ENCODE results near the gene GDF10. TPM values are rescaled to one million over a fixed set of nuclear protein-coding genes. Genes with fewer than 3 reads are reported as not detected.

Gene GDF10
- total and polyA plus RNA-seq, 2 of the 13 experiments (the other 11 are each of a cell fraction or from before 2014, with no cell fraction given): 0.03 TPM; not detected in 1

GRCh38 chr10:47282005-47282656 lies 17.9 kb upstream of the GDF10 start (continued):
- TF ChIP-seq HNRNPH1 (optimal IDR thresholded peaks at IDR 0.05; ENCODE audit: low read depth, low read length): no peak

GRCh38 chr10:47282657-47283018 lies 17.4 kb upstream of the GDF10 start:
- H3K27me3 ChIP-seq (ENCODE audit: control insufficient read depth in 1 of 2, insufficient read depth in 2 of 2, low read length in 2 of 2): peaks cover 0 to 9% of the 10 kb centered on the region in 2 experiments; a peak in 3 of 5 replicates
- intact Hi-C loops (cut with micrococcal nuclease; ENCODE audit: unreplicated experiment) (no loop called here), in situ Hi-C loops (cut with HindIII; ENCODE audit: extremely low pct_ligation_motif_present, low pct_unique_long_range_greater_than_20kb) (no loop called here)
- BruUV-seq (replicated peaks): no TSS peak
- H3K4me1 ChIP-seq (ENCODE audit: insufficient read depth, low read length): no peaks in the 10 kb centered on the region
- POLR2A ChIA-PET: no interaction called here
- WGBS (ENCODE audit: low lambda C conversion rate): 14% methylated on average over 4 of the region's 6 CpGs
- no peaks in the 10 kb centered on the region for H4K20me1 ChIP-seq (ENCODE audit: insufficient read depth, low read length)
- ATAC-seq (no peak), FAIRE-seq (no peak), DNase-seq (ENCODE audit: low spot score) (no peak)
- no peak overlapping the region for H2AFZ ChIP-seq (ENCODE audit: low read length)
- no peak overlapping the region for H3K27ac ChIP-seq (ENCODE audit: extremely low read length, insufficient read depth, low read length)
- H3K4me2 ChIP-seq (ENCODE audit: low read depth, low read length): no peak overlapping the region
- no peaks in the 10 kb centered on the region for H3K36me3 ChIP-seq (replicated peaks in 1 of 2; ENCODE audit: control insufficient read depth in 1 of 2, insufficient read depth in 2 of 2, low read length in 2 of 2)
- TF ChIP-seq ADNP (CRISPR knock-in tag; IDR thresholded peaks at IDR 0.05) (no peak), ASH2L (IDR thresholded peaks at IDR 0.05; ENCODE audit: insufficient read length, low read depth, low read length) (no peak), CBX1 (IDR thresholded peaks at IDR 0.05; ENCODE audit: low read depth) (no peak), ZXDC (CRISPR knock-in tag; IDR thresholded peaks at IDR 0.05) (no peak), ZNF205 (CRISPR knock-in tag; IDR thresholded peaks at IDR 0.05) (no peak), RCOR2 (CRISPR knock-in tag; IDR thresholded peaks at IDR 0.05) (no peak), E2F2 (CRISPR knock-in tag; IDR thresholded peaks at IDR 0.05; ENCODE audit: borderline replicate concordance) (no peak), SNAPC2 (CRISPR knock-in tag; IDR thresholded peaks at IDR 0.05) (no peak), PITX1 (CRISPR knock-in tag; IDR thresholded peaks at IDR 0.05) (no peak), ZSCAN29 (CRISPR knock-in tag; conservative IDR thresholded peaks at IDR 0.05) (no peak), KLF9 (CRISPR knock-in tag; IDR thresholded peaks at IDR 0.05; ENCODE audit: low read depth) (no peak), ZNF337 (CRISPR knock-in tag; IDR thresholded peaks at IDR 0.05; ENCODE audit: borderline replicate concordance, low read depth) (no peak)
- H3K4me3 ChIP-seq (replicated peaks in 1 of 3; ENCODE audit: insufficient read depth in 1 of 3, low read depth in 2 of 3, low read length in 3 of 3): no peak overlapping the region
- CTCF ChIA-PET (ENCODE audit: low intra/inter-chr PET ratio, low total read pairs): no interaction called here
- H3K9ac ChIP-seq (ENCODE audit: insufficient read depth, low read depth, low read length): no peak overlapping the region
- H3K79me2 ChIP-seq (ENCODE audit: insufficient read depth, low read length): no peaks in the 10 kb centered on the region
- H3K9me3 ChIP-seq (ENCODE audit: low read length): no peaks in the 10 kb centered on the region

Measured in HepG2 (cell line).